Motor neuron (in vitro differentiated cells): ENCODE data around the gene MIGA2. TPM values are rescaled to one million over a fixed set of nuclear protein-coding genes. Genes with fewer than 3 reads are reported as not detected.

Experiments used
- ATAC-seq, 8 experiments: fragments of 200-7000 bp; cut with Tn5 transposase; replicated peaks in 6 of 8; 2 replicates each; pipeline ENCODE4 v1.8.0; 2021; ENCODE audit warnings: mild to moderate bottlenecking in 8 of 8, moderate library complexity in 8 of 8
- H3K27ac ChIP-seq, 2 donors: fragments of 250-450 bp; sonication (Bioruptor Pico); 2 replicates each; pipeline ENCODE4 v1.9.0; 2021; ENCODE audit warnings: antibody characterized with exemption in 2 of 2, mild to moderate bottlenecking in 2 of 2, moderate library complexity in 1 of 2
- H3K4me1 ChIP-seq, 2 donors: fragments of 250-450 bp; sonication (Bioruptor Pico); replicated peaks in 1 of 2; 2 replicates each; pipeline ENCODE4 v1.6.1; 2021; ENCODE audit warnings: antibody characterized with exemption in 2 of 2, mild to moderate bottlenecking in 2 of 2, moderate library complexity in 1 of 2
- H3K4me3 ChIP-seq, 5 donors: fragments of 250-450 bp; sonication (Bioruptor Pico); 2 replicates each; pipeline ENCODE4 v1.9.0; 2021; ENCODE audit warnings: antibody characterized with exemption in 5 of 5, mild to moderate bottlenecking in 5 of 5, moderate library complexity in 4 of 5
- WGBS, 10 experiments: fragments of 450-650 bp; shearing (Covaris generic); methylation state at CpG; one replicate each; pipeline ENCODE4 v1.0.0; 2022; 5-methylcytosine and 5-hydroxymethylcytosine counted together
- in situ Hi-C, 9 experiments: fragments of 400-800 bp; cut with MboI; loops; one replicate each; pipeline ENCODE4 v1.15.0; 2021; ENCODE audit warnings: low sequenced_read_pairs in 9 of 9, low pct_unique_long_range_greater_than_20kb in 2 of 9; ENCODE audit not compliant: unreplicated experiment in 9 of 9
- total RNA-seq, 8 experiments: library from RNA; unstranded; fragments of 300-600 nt; gene quantifications; 2 replicates each; pipeline versions ENCODE4 v1.2.3 to v1.2.4, GENCODE V29; 2022

MIGA2 gene
- total RNA-seq, 8 experiments from 2014 or later = 12.0 to 44.2 (median 15.9) TPM

- in situ Hi-C loops = no loop called here
- ATAC-seq = peak in 1 of 8 experiments; percentile 14
- Histone ChIP-seq H3K27ac (no peak overlapping the region), H3K4me1 (no peaks in the 10 kb centered on the region), H3K4me3 (no peak overlapping the region)
- WGBS, 10 experiments = 90 to 100% methylated on average over 2 of the region's 11 CpGs; no CpG with 5 or more reads in 8 of the 10 experiments
Measured at GRCh38 chr9:129013674-129014073, 22.8 kb upstream of the MIGA2 start.

GRCh38 chr9:129014124-129014523 is 22.3 kb upstream of the MIGA2 start:
- Histone ChIP-seq H3K4me3 (no peak overlapping the region), H3K4me1 (no peaks in the 10 kb centered on the region), H3K27ac (no peak overlapping the region)
- ATAC-seq = peak in 1 of 8 experiments; percentile 7
- 97% methylated on average over 6 of the region's 11 CpGs; no CpG with 5 or more reads in 9 of the 10 experiments for WGBS, 10 experiments
- in situ Hi-C loops = no loop called here

GRCh38 chr9:129014608-129015007 is 21.8 kb upstream of the MIGA2 start:
- Histone ChIP-seq H3K4me3 (no peak overlapping the region), H3K27ac (no peak overlapping the region), H3K4me1 (no peaks in the 10 kb centered on the region)
- ATAC-seq = no peak
- 73 to 100% (median 100%) methylated on average over 1 to 6 of the region's 8 CpGs; no CpG with 5 or more reads in 3 of the 10 experiments for WGBS, 10 experiments
- in situ Hi-C loops = no loop called here

- Histone ChIP-seq H3K4me3 (no peak overlapping the region), H3K27ac (no peak overlapping the region), H3K4me1 (peaks cover 7 to 11% of the 10 kb centered on the region in 2 donors)
- in situ Hi-C loops = no loop called here
- no peak for ATAC-seq
- WGBS, 10 experiments = 53 to 100% (median 76%) methylated on average over 1 to 7 of the region's 8 CpGs; no CpG with 5 or more reads in 4 of the 10 experiments
Measured at GRCh38 chr9:129021091-129021490, 15.3 kb upstream of the MIGA2 start.

- ATAC-seq = no peak
- peak overlapping the region in 1 of 2 donors; percentile 56 for H3K27ac ChIP-seq
- H3K4me1 ChIP-seq = peaks cover 16 to 19% of the 10 kb centered on the region in 2 donors
- no peak overlapping the region for H3K4me3 ChIP-seq
- 73 to 80% methylated on average over 2 to 3 of the region's 9 CpGs; no CpG with 5 or more reads in 8 of the 10 experiments for WGBS, 10 experiments
- in situ Hi-C loops = no loop called here
Measured at GRCh38 chr9:129022037-129022436, 14.4 kb upstream of the MIGA2 start.

GRCh38 chr9:129023036-129023907 is 13.2 kb upstream of the MIGA2 start:
- no peak overlapping the region for H3K4me3 ChIP-seq
- WGBS, 10 experiments = 50 to 92% (median 64%) methylated on average over 2 to 11 of the region's 16 CpGs; no CpG with 5 or more reads in 7 of the 10 experiments
- in situ Hi-C loops = no loop called here
- H3K4me1 ChIP-seq = peaks cover 20 to 23% of the 10 kb centered on the region in 2 donors
- ATAC-seq = peak in 5 of 8 experiments; percentile 8 to 76 (median 51)
- H3K27ac ChIP-seq = peak overlapping the region in 1 of 2 donors; percentile 47

GRCh38 chr9:129023908-129024233 is 12.6 kb upstream of the MIGA2 start:
- peaks cover 23 to 24% of the 10 kb centered on the region in 2 donors for H3K4me1 ChIP-seq
- H3K4me3 ChIP-seq = no peak overlapping the region
- 0 to 100% (median 14%) methylated on average over 1 to 3 of the region's 4 CpGs; no CpG with 5 or more reads in 4 of the 10 experiments for WGBS, 10 experiments
- ATAC-seq = peak in 1 of 8 experiments; percentile 5
- peak overlapping the region in 1 of 2 donors; percentile 47 for H3K27ac ChIP-seq
- in situ Hi-C loops = no loop called here

- Histone ChIP-seq H3K27ac (peak overlapping the region; percentile 33 to 55), H3K4me3 (peak overlapping the region; percentile 52 to 95 (median 55)), H3K4me1 (peaks cover 27 to 29% of the 10 kb centered on the region in 2 donors)
- WGBS, 10 experiments = 100% methylated on average over 1 of the region's 17 CpGs; no CpG with 5 or more reads in 9 of the 10 experiments
- in situ Hi-C loops = no loop called here
- ATAC-seq = peak; percentile 3 to 58 (median 44)
Measured at GRCh38 chr9:129026442-129027223, 9.8 kb upstream of the MIGA2 start.

- in situ Hi-C loops = no loop called here
- Histone ChIP-seq H3K27ac (peak overlapping the region in 1 of 2 donors; percentile 17), H3K4me3 (peak overlapping the region; percentile 52 to 95 (median 55)), H3K4me1 (peaks cover 27 to 29% of the 10 kb centered on the region in 2 donors)
- no peak for ATAC-seq
- WGBS, 10 experiments = 0 to 80% (median 20%) methylated on average over 1 to 2 of the region's 9 CpGs; no CpG with 5 or more reads in 5 of the 10 experiments
Measured at GRCh38 chr9:129027224-129027684, 9.2 kb upstream of the MIGA2 start.

- peak overlapping the region; percentile 52 to 95 (median 55) for H3K4me3 ChIP-seq
- in situ Hi-C loops = no loop called here
- WGBS, 10 experiments = 60% methylated on average over 1 of the region's 47 CpGs; no CpG with 5 or more reads in 9 of the 10 experiments
- peaks cover 27 to 29% of the 10 kb centered on the region in 2 donors for H3K4me1 ChIP-seq
- ATAC-seq = peak in 3 of 8 experiments; percentile 3 to 38 (median 12)
- H3K27ac ChIP-seq = peak overlapping the region; percentile 13 to 53
Measured at GRCh38 chr9:129027685-129028191, 8.7 kb upstream of the MIGA2 start.

GRCh38 chr9:129028192-129028966 is 8.0 kb upstream of the MIGA2 start, which contains the start of gene SH3GLB2:
Gene SH3GLB2 (minus strand): TSS chr9:129028331. CDS start chr9:129028154, 177 bp downstream.
- Histone ChIP-seq H3K27ac (peak within 1 kb of the TSS; percentile 13 to 53), H3K4me3 (peak within 1 kb of the TSS; percentile 52 to 95 (median 55)), H3K4me1 (peaks cover 27 to 29% of the 10 kb centered on the region in 2 donors)
- in situ Hi-C loops = no loop called here
- 0 to 37% (median 3%) methylated on average over 1 to 10 of the region's 60 CpGs; no CpG with 5 or more reads in 2 of the 10 experiments for WGBS, 10 experiments
- ATAC-seq = peak; percentile 50 to 86 (median 80)

- H3K27ac ChIP-seq = no peak overlapping the region
- peaks cover 20 to 26% of the 10 kb centered on the region in 2 donors for H3K4me1 ChIP-seq
- no peak for ATAC-seq
- in situ Hi-C loops = no loop called here
- no peak overlapping the region for H3K4me3 ChIP-seq
Measured at GRCh38 chr9:129030191-129030590, 6.2 kb upstream of the MIGA2 start.
